22Rv1 (cell line): ENCODE measurements around the gene MTFR1L.

Source experiments
- H3K27ac ChIP-seq: fragments of 450-650 bp; 2 replicates; pipeline ENCODE4 v1.5.1; 2017
- CTCF ChIP-seq: fragments of 450-650 bp; IDR thresholded peaks from 2 replicates; pipeline ENCODE4 v1.5.1; 2017; ENCODE audit warnings: mild to moderate bottlenecking
- ZFX ChIP-seq: fragments of 450-650 bp; IDR thresholded peaks from 2 replicates; pipeline ENCODE4 v1.6.1; 2017; ENCODE audit warnings: antibody characterized with exemption, borderline replicate concordance

Gene MTFR1L

GRCh38 chr1:25874635-25875153 lies 54.9 kb downstream of the MTFR1L start:
- H3K27ac ChIP-seq = peak overlapping the region; percentile 55
- TF ChIP-seq ZFX (no peak), CTCF (no peak)

GRCh38 chr1:25875154-25875855 lies 55.6 kb downstream of the MTFR1L start, which contains the start of gene PAQR7:
PAQR7 (minus strand) TSS chr1:25875708; CDS start chr1:25863839, 11,869 bp downstream.
- peak within 1 kb of the TSS; percentile 55 for H3K27ac ChIP-seq

GRCh38 chr1:25875856-25876692 lies 56.3 kb downstream of the MTFR1L start:
- peak overlapping the region; percentile 55 for H3K27ac ChIP-seq
- TF ChIP-seq ZFX (no peak), CTCF (no peak)

More at GRCh38 chr1:25875154-25875855, 55.6 kb downstream of the MTFR1L start, which contains the start of gene PAQR7:
- TF ChIP-seq CTCF (no peak), ZFX (no peak)

- TF ChIP-seq CTCF = no peak
- no peak for TF ChIP-seq ZFX
Observed at GRCh38 chr1:25876693-25877077, 56.9 kb downstream of the MTFR1L start.

GRCh38 chr1:25877155-25877554 lies 57.4 kb downstream of the MTFR1L start:
- H3K27ac ChIP-seq = no peak overlapping the region
- TF ChIP-seq CTCF (no peak), ZFX (no peak)

More at GRCh38 chr1:25876693-25877077, 56.9 kb downstream of the MTFR1L start:
- H3K27ac ChIP-seq = peak overlapping the region; percentile 29

GRCh38 chr1:25878690-25879089 lies 58.9 kb downstream of the MTFR1L start:
- no peak overlapping the region for H3K27ac ChIP-seq
- TF ChIP-seq CTCF = no peak

GRCh38 chr1:25879675-25880074 lies 59.9 kb downstream of the MTFR1L start:
- TF ChIP-seq ZFX = no peak
- TF ChIP-seq CTCF = no peak
- H3K27ac ChIP-seq = no peak overlapping the region
